Esophagus squamous epithelium (tissue), 4 donors: ENCODE results near the gene OR4D5.

Source experiments
- CTCF ChIP-seq, 6 experiments: fragments of 450-650 bp in 4 of 6; fragments of 200-600 bp in 2 of 6; sonication (generic) in 2 of 6; IDR thresholded peaks; one replicate each; pipeline ENCODE4 v1.5.1; 2016 to 2019; ENCODE audit warnings: antibody characterized with exemption in 6 of 6, mild to moderate bottlenecking in 4 of 6, moderate library complexity in 4 of 6
- POLR2A ChIP-seq, 4 donors: fragments of 450-650 bp; IDR thresholded peaks; one replicate each; pipeline ENCODE4 v1.6.1; 2017; ENCODE audit warnings: antibody characterized with exemption in 4 of 4, mild to moderate bottlenecking in 4 of 4, moderate library complexity in 3 of 4

- TF ChIP-seq POLR2A (IDR thresholded peaks at IDR 0.05) (no peak), CTCF (IDR thresholded peaks at IDR 0.05) (no peak)
These were observed 39.6 kb upstream of the OR4D5 start for GRCh38 chr11:123899792-123900191.
